HG03571 (cell line): Measurements from ENCODE around the gene DHX16.
"Not testable (repeated sequence)": the region's sequence is repeated elsewhere in the genome, so short reads cannot be mapped to it uniquely, and the experiment has no call there.

Experiments
- ATAC-seq: cut with Tn5 transposase; IDR thresholded peaks from one replicate; pipeline ENCODE4 v1.9.1; 2021; ENCODE audit not compliant: unreplicated experiment

The DHX16 gene

DNA sequence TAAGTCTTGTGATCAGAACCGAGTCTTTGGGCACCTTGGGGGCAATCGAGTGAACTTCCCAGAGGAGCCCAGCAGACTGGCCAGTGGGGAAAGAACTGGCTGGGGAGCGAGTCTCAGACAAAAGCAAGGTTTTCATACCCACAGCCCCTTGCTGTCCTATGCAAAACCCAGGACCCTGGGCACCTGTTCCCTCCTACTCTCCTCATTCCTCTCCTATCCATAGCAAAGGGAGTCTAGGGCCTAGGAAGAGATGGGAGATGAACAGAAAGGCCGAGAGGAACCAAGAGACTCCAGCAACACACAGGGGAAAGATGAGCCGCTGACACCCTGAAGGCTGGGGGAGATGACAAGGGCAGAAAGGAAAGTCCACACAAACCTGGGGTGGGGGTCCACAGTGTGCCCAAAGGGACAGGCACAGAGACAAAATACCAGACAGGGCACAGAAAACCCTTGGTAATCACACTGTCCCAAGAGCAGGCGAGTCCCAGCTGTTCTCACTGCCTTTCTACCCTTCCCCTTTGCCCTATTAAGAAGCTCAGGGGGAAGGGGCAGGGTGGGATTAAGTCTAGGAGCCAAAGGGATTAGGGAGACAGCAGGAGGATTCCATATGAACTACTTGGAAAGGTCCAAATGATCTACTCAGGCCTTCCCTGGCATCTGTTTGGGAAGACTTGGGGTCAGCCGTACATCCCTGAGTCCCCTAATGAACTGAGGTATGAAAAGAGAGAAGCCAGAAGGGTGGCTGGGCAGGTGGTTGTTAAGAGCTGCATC is 7.1 kb upstream of the DHX16 start:
- no peak for ATAC-seq

DNA sequence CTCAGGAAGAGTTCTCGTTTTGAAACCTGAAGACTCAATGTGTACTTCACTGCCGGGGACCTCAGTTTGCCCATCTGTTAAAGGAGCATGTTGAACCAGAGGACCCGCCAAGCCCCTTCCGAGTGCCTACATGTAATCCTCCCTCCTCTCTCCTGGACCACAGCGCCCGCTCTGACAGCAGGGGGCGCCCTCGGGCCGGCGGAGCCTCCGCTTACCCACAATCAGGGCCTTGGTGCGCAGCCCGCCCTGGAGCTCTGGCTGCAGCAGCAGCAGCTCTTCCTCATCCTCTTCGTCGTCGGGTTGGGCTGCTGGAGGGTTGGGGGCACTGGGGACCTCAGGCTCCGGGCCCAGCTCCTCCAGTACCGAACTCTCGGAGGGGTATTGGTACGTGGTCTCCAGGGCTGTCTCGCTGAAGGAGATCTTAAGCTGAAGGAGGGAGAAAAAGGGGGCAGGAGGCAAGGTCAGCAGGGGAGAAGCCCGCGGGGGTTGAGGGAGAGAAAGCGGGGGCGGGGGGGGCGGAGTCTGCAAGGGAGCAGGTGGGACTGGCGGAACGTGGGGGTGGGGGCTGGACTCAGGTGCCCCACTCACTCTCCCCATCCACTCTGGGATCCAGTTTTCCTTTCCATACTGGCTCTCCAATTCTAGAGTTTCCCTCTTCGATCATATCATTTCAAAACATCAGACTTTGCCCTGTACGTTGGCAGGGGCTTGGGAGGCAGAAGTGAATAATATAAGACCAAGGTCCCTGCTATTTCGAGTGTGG is 6.3 kb upstream of the DHX16 start:
- ATAC-seq = no peak

DNA sequence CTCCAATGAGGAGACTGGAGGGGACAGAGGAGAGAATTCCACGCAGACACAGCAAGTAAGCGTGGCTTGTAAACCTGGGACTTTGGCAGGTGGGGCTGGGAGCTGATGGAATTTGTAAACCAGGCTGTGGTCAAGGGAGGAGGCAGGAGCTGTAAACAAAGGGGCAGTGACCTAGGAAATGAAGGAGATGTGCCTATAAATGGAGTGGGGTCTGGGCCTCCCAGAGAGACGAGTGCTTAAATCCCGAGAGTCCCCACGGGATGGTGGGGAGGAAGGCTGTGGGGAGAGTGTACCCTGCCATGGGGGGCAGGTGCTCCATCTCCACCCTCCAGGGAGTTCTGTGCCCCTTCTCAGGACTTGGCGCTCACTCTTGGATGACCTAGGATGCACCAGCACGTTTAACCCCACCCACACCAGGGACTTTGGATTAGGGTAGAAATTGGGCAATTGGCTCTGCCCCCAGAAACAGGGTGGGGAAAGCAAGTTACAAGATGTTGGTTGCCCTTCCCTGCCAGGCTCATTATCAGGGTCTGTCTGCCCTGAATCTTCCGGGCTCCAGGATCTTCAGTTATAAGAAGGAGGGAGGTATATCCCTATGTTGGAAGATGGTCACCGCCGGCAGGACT is 4.0 kb upstream of the DHX16 start:
- no peak for ATAC-seq

GRCh38 chr6:30670760-30671527 is 1.9 kb downstream of the DHX16 start:
- no peak for ATAC-seq

- ATAC-seq = not testable (repeated sequence)
These were observed 6.5 kb downstream of the DHX16 start for GRCh38 chr6:30666300-30666699.

- no peak for ATAC-seq
These were observed 7.6 kb downstream of the DHX16 start for GRCh38 chr6:30664994-30665767.

GRCh38 chr6:30657922-30658321 is 14.9 kb downstream of the DHX16 start:
- not testable (repeated sequence) for ATAC-seq

GRCh38 chr6:30657454-30657853 is 15.4 kb downstream of the DHX16 start:
- ATAC-seq = no peak

- no peak for ATAC-seq
These were observed 16.3 kb downstream of the DHX16 start for GRCh38 chr6:30656513-30656912.

DNA sequence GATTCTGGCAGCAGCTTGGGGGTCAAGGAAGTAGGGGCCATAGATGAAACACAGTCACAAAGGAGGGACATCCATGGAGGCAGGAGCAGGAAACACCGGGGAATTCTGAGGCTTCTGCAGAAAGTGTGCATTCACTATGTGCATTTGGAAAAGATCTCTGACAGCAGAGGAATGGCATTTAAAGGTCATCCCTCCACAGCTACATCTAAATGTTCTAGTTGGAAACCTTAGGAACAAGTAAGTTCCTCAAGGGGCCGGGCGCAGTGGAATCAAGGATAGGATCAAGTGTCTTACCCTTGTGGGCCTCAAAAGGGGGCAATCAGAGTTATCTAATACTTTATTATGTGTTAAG is 17.1 kb downstream of the DHX16 start:
- ATAC-seq = no peak

GRCh38 chr6:30654798-30655742 is 17.7 kb downstream of the DHX16 start:
- ATAC-seq = no peak

- ATAC-seq = no peak
These were observed 21.7 kb downstream of the DHX16 start for GRCh38 chr6:30651143-30651542.

DNA sequence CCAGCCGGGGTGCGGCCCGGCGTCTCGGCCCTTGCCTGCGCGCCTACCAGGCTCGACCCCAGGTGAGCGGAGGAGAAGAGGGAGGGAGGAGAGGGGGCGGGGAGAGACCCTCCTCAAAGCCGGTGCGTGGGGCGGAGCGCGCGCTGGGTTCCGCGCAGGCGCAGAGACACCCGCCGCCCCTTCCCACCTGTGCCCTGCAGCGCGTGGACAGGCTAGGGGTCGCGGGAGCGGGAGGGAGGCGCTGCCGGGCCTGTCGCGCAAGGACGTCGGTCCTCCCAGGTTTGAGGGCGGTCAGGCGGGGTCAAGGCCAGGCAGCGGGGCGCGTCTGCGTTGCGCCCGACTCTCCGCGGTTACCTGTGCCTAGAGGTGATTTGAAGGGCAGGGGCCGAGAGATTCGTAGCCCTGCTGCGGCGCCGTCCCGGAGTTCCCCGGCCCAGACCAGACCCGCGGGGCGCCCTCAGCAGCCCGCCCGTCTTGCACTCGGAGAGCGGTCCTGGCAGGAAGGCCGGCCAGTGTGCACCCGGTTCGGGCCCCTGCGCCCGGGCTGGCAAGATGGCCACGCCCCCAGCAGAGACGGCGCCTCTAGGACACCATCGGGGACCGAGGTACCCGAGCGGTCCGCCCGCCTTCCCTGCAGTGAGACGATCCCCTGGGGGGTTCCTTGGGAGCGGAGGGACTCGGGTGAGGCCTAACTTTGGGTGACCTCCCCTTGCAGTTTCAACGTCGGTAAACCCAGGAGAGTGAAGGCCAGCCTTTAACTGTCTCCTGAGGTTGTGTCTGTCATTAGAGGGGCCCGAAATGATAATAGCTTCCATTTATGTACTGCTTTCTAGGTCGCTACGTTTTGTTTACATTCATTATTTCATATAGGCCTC is 25.3 kb downstream of the DHX16 start:
- peak; percentile 60 for ATAC-seq

DNA sequence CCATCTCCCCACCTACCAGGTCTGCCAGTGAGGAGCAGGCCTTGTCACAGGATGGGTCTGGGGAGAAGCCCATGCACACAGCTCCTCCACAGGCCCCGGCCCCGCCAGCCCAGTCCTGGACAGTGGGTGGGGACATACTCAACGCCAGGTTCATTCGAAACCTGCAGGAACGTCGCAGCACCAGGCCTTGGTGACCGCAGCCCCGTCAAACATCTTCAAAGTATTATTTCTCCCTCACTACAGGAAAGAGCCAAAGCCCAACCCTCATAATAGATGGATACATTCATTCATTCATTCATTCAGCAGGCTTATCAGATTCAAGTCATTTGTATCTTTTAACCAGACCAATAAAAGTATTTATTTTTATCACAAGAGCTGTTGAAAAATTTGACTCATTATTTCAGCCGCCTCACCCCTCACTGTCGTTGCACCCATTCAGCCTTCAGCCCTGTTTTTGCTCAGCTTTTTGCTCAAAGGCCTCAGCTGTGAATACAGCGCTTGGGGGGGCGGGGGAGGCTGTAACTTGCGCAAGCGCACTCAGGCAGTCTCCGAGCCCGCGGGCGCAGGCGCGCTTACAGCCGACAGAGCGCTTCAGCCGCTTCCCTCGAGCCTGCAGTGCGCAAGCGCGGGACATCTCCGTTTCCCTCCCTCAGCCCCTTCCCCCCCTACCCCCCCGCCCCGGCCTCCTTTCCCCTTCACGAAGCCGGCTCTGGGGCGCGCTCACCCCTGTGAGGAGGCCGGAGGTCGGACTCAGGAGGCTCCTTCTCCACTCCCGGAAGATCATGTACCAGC is 26.2 kb downstream of the DHX16 start, which contains the start of gene C6orf136:
TSS of gene C6orf136 (plus strand) at position 684 of the 792 bp plus-strand sequence. CDS start at position 783, 99 bp downstream.
- peak; percentile 39 for ATAC-seq

- no peak for ATAC-seq
These were observed 26.8 kb downstream of the DHX16 start for GRCh38 chr6:30645989-30646388.

GRCh38 chr6:30644769-30645168 is 28.0 kb downstream of the DHX16 start:
- no peak for ATAC-seq

DNA sequence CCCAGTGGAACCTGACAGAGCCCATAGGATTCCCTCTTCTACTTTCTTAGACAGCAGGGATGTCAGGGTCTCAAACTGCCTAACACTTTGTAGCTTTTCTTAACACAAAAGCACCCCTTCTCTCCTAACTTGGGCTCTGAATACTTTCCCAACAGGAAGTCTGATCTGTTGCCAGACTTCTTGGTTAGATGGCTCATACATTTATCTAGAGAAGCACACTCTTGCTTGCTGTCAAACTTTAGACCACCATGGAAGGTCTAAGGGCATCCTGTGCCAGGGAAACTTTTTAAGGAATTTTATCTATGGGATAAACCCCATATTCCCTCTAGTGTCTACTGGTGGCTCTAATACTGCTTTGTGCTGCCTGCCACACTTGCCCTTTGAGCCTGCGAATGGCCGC is 29.1 kb downstream of the DHX16 start:
- no peak for ATAC-seq

DNA sequence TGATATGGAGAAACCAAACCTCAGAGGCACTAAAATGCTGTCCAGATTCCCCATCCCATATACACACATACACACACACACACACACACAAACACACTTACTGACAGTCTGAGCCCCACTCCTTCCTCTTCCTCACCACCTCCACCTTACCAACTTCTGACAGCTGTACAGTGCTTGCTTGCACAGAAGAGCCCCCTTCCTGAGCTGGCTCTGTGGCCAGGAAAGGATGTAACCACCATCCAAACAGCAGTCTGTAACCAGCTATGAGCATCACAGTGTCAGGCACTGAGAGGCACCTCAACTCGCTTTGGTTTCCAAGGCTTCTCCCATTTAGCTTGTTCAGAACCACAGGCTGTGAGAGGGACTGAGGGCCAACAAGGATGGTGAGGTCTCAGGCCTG is 31.8 kb downstream of the DHX16 start:
- no peak for ATAC-seq
